ENCODE results near the gene ARHGAP6. TPM values are rescaled to one million over a fixed set of nuclear protein-coding genes. Genes with fewer than 3 reads are reported as not detected.

ARHGAP6 gene
- total RNA-seq: 0.09 and 0.30 TPM in 2 replicates

GRCh38 chrX:11665168-11666111 lies at the start of gene ARHGAP6:
Gene ARHGAP6, minus strand, starts transcription at chrX:11665920. Its CDS starts 1,092 bp downstream, at chrX:11664828.

GRCh38 chrX:11293113-11293512 lies 372.6 kb downstream of the ARHGAP6 start, which contains the start of gene AMELX:
Gene AMELX, plus strand, starts transcription at chrX:11293413. Its CDS starts 1,376 bp downstream, at chrX:11294789.

GRCh38 chrX:11111037-11111851 lies 554.5 kb downstream of the ARHGAP6 start, which contains the start of gene HCCS:
Gene HCCS, plus strand, starts transcription at chrX:11111332. Its CDS starts 729 bp downstream, at chrX:11112061.

Other genes starting within 250 kb of the ARHGAP6 start
- 13.4 and 17.9 TPM in 2 replicates for gene MSL3, start 92.3 kb upstream of the ARHGAP6 start, total RNA-seq